Measurements from ENCODE around the gene PPP1CA.

The PPP1CA gene

GRCh38 chr11:67396587-67397389 is 4.9 kb downstream of the PPP1CA start:
- Histone ChIP-seq H3K4me1 (ENCODE audit: insufficient read depth, low read length) (peaks cover 23% of the 10 kb centered on the region), H3K27me3 (ENCODE audit: control insufficient read depth in 1 of 2, insufficient read depth in 2 of 2, low read length in 2 of 2) (no peaks in the 10 kb centered on the region), H3K27ac (ENCODE audit: low read depth, low read length) (no peak overlapping the region), H3K9ac (ENCODE audit: low read length) (no peak overlapping the region), H3K36me3 (ENCODE audit: insufficient read depth, low read length) (peaks cover 22% of the 10 kb centered on the region), H3K9me3 (ENCODE audit: low read length) (no peaks in the 10 kb centered on the region), H3K4me3 (ENCODE audit: low read depth in 1 of 2, low read length in 2 of 2) (no peak overlapping the region)

GRCh38 chr11:67396259-67396581 is 5.4 kb downstream of the PPP1CA start:
- Histone ChIP-seq H3K4me1 (ENCODE audit: insufficient read depth, low read length) (peaks cover 25% of the 10 kb centered on the region), H3K9ac (ENCODE audit: low read length) (no peak overlapping the region), H3K36me3 (ENCODE audit: insufficient read depth, low read length) (peaks cover 22% of the 10 kb centered on the region), H3K27me3 (ENCODE audit: control insufficient read depth in 1 of 2, insufficient read depth in 2 of 2, low read length in 2 of 2) (no peaks in the 10 kb centered on the region), H3K27ac (ENCODE audit: low read depth, low read length) (no peak overlapping the region), H3K4me3 (ENCODE audit: low read depth in 1 of 2, low read length in 2 of 2) (no peak overlapping the region), H3K9me3 (ENCODE audit: low read length) (no peaks in the 10 kb centered on the region)

- peaks cover 28% of the 10 kb centered on the region for H3K4me1 ChIP-seq (ENCODE audit: insufficient read depth, low read length)
- H3K27me3 ChIP-seq (ENCODE audit: control insufficient read depth in 1 of 2, insufficient read depth in 2 of 2, low read length in 2 of 2), result no peaks in the 10 kb centered on the region
- H3K9me3 ChIP-seq (ENCODE audit: low read length), result no peaks in the 10 kb centered on the region
- H3K9ac ChIP-seq (ENCODE audit: low read length), result no peak overlapping the region
- no peak overlapping the region for H3K4me3 ChIP-seq (ENCODE audit: low read depth in 1 of 2, low read length in 2 of 2)
- H3K36me3 ChIP-seq (ENCODE audit: insufficient read depth, low read length), result peaks cover 22% of the 10 kb centered on the region
- H3K27ac ChIP-seq (ENCODE audit: low read depth, low read length), result no peak overlapping the region
Measured at GRCh38 chr11:67395555-67396258, 6.0 kb downstream of the PPP1CA start.

GRCh38 chr11:67393990-67394389 is 7.7 kb downstream of the PPP1CA start:
- no peak overlapping the region for H3K9ac ChIP-seq (ENCODE audit: low read length)
- no peak overlapping the region for H3K4me3 ChIP-seq (ENCODE audit: low read depth in 1 of 2, low read length in 2 of 2)
- peaks cover 17% of the 10 kb centered on the region for H3K36me3 ChIP-seq (ENCODE audit: insufficient read depth, low read length)
- H3K27ac ChIP-seq (ENCODE audit: low read depth, low read length), result no peak overlapping the region
- H3K9me3 ChIP-seq (ENCODE audit: low read length), result no peaks in the 10 kb centered on the region
- H3K4me1 ChIP-seq (ENCODE audit: insufficient read depth, low read length), result peaks cover 14% of the 10 kb centered on the region
- H3K27me3 ChIP-seq (ENCODE audit: control insufficient read depth in 1 of 2, insufficient read depth in 2 of 2, low read length in 2 of 2), result no peaks in the 10 kb centered on the region

- no peaks in the 10 kb centered on the region for H3K27me3 ChIP-seq (ENCODE audit: control insufficient read depth in 1 of 2, insufficient read depth in 2 of 2, low read length in 2 of 2)
- H3K9ac ChIP-seq (ENCODE audit: low read length), result no peak overlapping the region
- no peaks in the 10 kb centered on the region for H3K9me3 ChIP-seq (ENCODE audit: low read length)
- peaks cover 12% of the 10 kb centered on the region for H3K36me3 ChIP-seq (ENCODE audit: insufficient read depth, low read length)
- no peak overlapping the region for H3K4me3 ChIP-seq (ENCODE audit: low read depth in 1 of 2, low read length in 2 of 2)
- no peak overlapping the region for H3K27ac ChIP-seq (ENCODE audit: low read depth, low read length)
- H3K4me1 ChIP-seq (ENCODE audit: insufficient read depth, low read length), result peaks cover 13% of the 10 kb centered on the region
Measured at GRCh38 chr11:67393437-67393836, 8.2 kb downstream of the PPP1CA start.

GRCh38 chr11:67392183-67392715 is 9.4 kb downstream of the PPP1CA start:
- H3K9ac ChIP-seq (ENCODE audit: low read length), result peak overlapping the region; percentile 57

GRCh38 chr11:67391304-67392182 is 10.1 kb downstream of the PPP1CA start, which contains the start of gene RAD9A:
RAD9A (plus strand) TSS chr11:67391986; CDS start chr11:67392045, 59 bp downstream.
- H3K9me3 ChIP-seq (ENCODE audit: low read length), result no peaks in the 10 kb centered on the region
- no peaks in the 10 kb centered on the region for H3K27me3 ChIP-seq (ENCODE audit: control insufficient read depth in 1 of 2, insufficient read depth in 2 of 2, low read length in 2 of 2)
- H3K4me3 ChIP-seq (ENCODE audit: low read depth in 1 of 2, low read length in 2 of 2), result peak within 1 kb of the TSS; percentile 92 to 98
- peak within 1 kb of the TSS; percentile 70 for H3K9ac ChIP-seq (ENCODE audit: low read length)
- peak within 1 kb of the TSS; percentile 89 for H3K27ac ChIP-seq (ENCODE audit: low read depth, low read length)
- H3K4me1 ChIP-seq (ENCODE audit: insufficient read depth, low read length), result peaks cover 13% of the 10 kb centered on the region
- H3K36me3 ChIP-seq (ENCODE audit: insufficient read depth, low read length), result no peaks in the 10 kb centered on the region

More at GRCh38 chr11:67392183-67392715, 9.4 kb downstream of the PPP1CA start:
- Histone ChIP-seq H3K27me3 (ENCODE audit: control insufficient read depth in 1 of 2, insufficient read depth in 2 of 2, low read length in 2 of 2) (no peaks in the 10 kb centered on the region), H3K36me3 (ENCODE audit: insufficient read depth, low read length) (no peaks in the 10 kb centered on the region), H3K9me3 (ENCODE audit: low read length) (no peaks in the 10 kb centered on the region), H3K27ac (ENCODE audit: low read depth, low read length) (peak overlapping the region; percentile 89), H3K4me3 (ENCODE audit: low read depth in 1 of 2, low read length in 2 of 2) (peak overlapping the region; percentile 77 to 98), H3K4me1 (ENCODE audit: insufficient read depth, low read length) (peaks cover 13% of the 10 kb centered on the region)

GRCh38 chr11:67390947-67391303 is 10.7 kb downstream of the PPP1CA start:
- Histone ChIP-seq H3K36me3 (ENCODE audit: insufficient read depth, low read length) (no peaks in the 10 kb centered on the region), H3K27ac (ENCODE audit: low read depth, low read length) (peak overlapping the region; percentile 89)

GRCh38 chr11:67389477-67389876 is 12.2 kb downstream of the PPP1CA start:
- H3K36me3 ChIP-seq (ENCODE audit: insufficient read depth, low read length), result no peaks in the 10 kb centered on the region
- H3K4me1 ChIP-seq (ENCODE audit: insufficient read depth, low read length), result peaks cover 21% of the 10 kb centered on the region
- no peak overlapping the region for H3K27ac ChIP-seq (ENCODE audit: low read depth, low read length)
- no peaks in the 10 kb centered on the region for H3K27me3 ChIP-seq (ENCODE audit: control insufficient read depth in 1 of 2, insufficient read depth in 2 of 2, low read length in 2 of 2)
- no peaks in the 10 kb centered on the region for H3K9me3 ChIP-seq (ENCODE audit: low read length)
- no peak overlapping the region for H3K4me3 ChIP-seq (ENCODE audit: low read depth in 1 of 2, low read length in 2 of 2)
- H3K9ac ChIP-seq (ENCODE audit: low read length), result no peak overlapping the region

More at GRCh38 chr11:67390947-67391303, 10.7 kb downstream of the PPP1CA start:
- Histone ChIP-seq H3K4me1 (ENCODE audit: insufficient read depth, low read length) (peaks cover 13% of the 10 kb centered on the region), H3K9me3 (ENCODE audit: low read length) (no peaks in the 10 kb centered on the region), H3K9ac (ENCODE audit: low read length) (peak overlapping the region; percentile 70), H3K4me3 (ENCODE audit: low read depth in 1 of 2, low read length in 2 of 2) (peak overlapping the region; percentile 92 to 98), H3K27me3 (ENCODE audit: control insufficient read depth in 1 of 2, insufficient read depth in 2 of 2, low read length in 2 of 2) (no peaks in the 10 kb centered on the region)

- Histone ChIP-seq H3K9me3 (ENCODE audit: low read length) (no peaks in the 10 kb centered on the region), H3K9ac (ENCODE audit: low read length) (no peak overlapping the region), H3K4me1 (ENCODE audit: insufficient read depth, low read length) (peaks cover 19% of the 10 kb centered on the region), H3K27ac (ENCODE audit: low read depth, low read length) (no peak overlapping the region), H3K4me3 (ENCODE audit: low read depth in 1 of 2, low read length in 2 of 2) (no peak overlapping the region), H3K36me3 (ENCODE audit: insufficient read depth, low read length) (no peaks in the 10 kb centered on the region), H3K27me3 (ENCODE audit: control insufficient read depth in 1 of 2, insufficient read depth in 2 of 2, low read length in 2 of 2) (no peaks in the 10 kb centered on the region)
Measured at GRCh38 chr11:67387518-67387917, 14.1 kb downstream of the PPP1CA start.

GRCh38 chr11:67387069-67387468 is 14.6 kb downstream of the PPP1CA start:
- Histone ChIP-seq H3K9me3 (ENCODE audit: low read length) (no peaks in the 10 kb centered on the region), H3K27me3 (ENCODE audit: control insufficient read depth in 1 of 2, insufficient read depth in 2 of 2, low read length in 2 of 2) (no peaks in the 10 kb centered on the region), H3K9ac (ENCODE audit: low read length) (no peak overlapping the region), H3K27ac (ENCODE audit: low read depth, low read length) (no peak overlapping the region), H3K36me3 (ENCODE audit: insufficient read depth, low read length) (no peaks in the 10 kb centered on the region), H3K4me3 (ENCODE audit: low read depth in 1 of 2, low read length in 2 of 2) (no peak overlapping the region), H3K4me1 (ENCODE audit: insufficient read depth, low read length) (peaks cover 22% of the 10 kb centered on the region)

All from muscle layer of colon (tissue), 2 donors.